Measurements from ENCODE around the gene CCP110.

The CCP110 gene

GRCh38 chr16:19499006-19499405 lies 24.7 kb upstream of the CCP110 start:
- no peak overlapping the region for H3K27ac ChIP-seq
- no peak for TF ChIP-seq CTCF (conservative IDR thresholded peaks at IDR 0.05)

- H3K27ac ChIP-seq = no peak overlapping the region
These were observed 24.3 kb upstream of the CCP110 start for GRCh38 chr16:19499481-19499880.

GRCh38 chr16:19502395-19503131 lies 21.2 kb upstream of the CCP110 start:
- TF ChIP-seq CTCF (conservative IDR thresholded peaks at IDR 0.05) = peak; percentile 76
- H3K27ac ChIP-seq = no peak overlapping the region

More at GRCh38 chr16:19499481-19499880, 24.3 kb upstream of the CCP110 start:
- TF ChIP-seq CTCF (conservative IDR thresholded peaks at IDR 0.05) = no peak

GRCh38 chr16:19503461-19504075 lies 20.2 kb upstream of the CCP110 start:
- no peak overlapping the region for H3K27ac ChIP-seq
- TF ChIP-seq CTCF (conservative IDR thresholded peaks at IDR 0.05) = no peak

GRCh38 chr16:19505600-19506303 lies 18.0 kb upstream of the CCP110 start:
- TF ChIP-seq CTCF (conservative IDR thresholded peaks at IDR 0.05) = no peak
- H3K27ac ChIP-seq = no peak overlapping the region

- TF ChIP-seq CTCF (conservative IDR thresholded peaks at IDR 0.05) = no peak
- H3K27ac ChIP-seq = no peak overlapping the region
These were observed 16.8 kb upstream of the CCP110 start for GRCh38 chr16:19506965-19507364.

- TF ChIP-seq CTCF (conservative IDR thresholded peaks at IDR 0.05) = no peak
- no peak overlapping the region for H3K27ac ChIP-seq
These were observed 15.9 kb upstream of the CCP110 start for GRCh38 chr16:19507867-19508266.
